LNCAP (cell line): ENCODE results near the gene PIEZO1.

ENCODE experiments used
- TF ChIP-seq, protein P1 (sequence below): fragments of 450-650 bp; IDR thresholded peaks from 2 replicates; pipeline ENCODE4 v1.5.1; 2017; ENCODE audit warnings: mild to moderate bottlenecking

The PIEZO1 gene

DNA sequence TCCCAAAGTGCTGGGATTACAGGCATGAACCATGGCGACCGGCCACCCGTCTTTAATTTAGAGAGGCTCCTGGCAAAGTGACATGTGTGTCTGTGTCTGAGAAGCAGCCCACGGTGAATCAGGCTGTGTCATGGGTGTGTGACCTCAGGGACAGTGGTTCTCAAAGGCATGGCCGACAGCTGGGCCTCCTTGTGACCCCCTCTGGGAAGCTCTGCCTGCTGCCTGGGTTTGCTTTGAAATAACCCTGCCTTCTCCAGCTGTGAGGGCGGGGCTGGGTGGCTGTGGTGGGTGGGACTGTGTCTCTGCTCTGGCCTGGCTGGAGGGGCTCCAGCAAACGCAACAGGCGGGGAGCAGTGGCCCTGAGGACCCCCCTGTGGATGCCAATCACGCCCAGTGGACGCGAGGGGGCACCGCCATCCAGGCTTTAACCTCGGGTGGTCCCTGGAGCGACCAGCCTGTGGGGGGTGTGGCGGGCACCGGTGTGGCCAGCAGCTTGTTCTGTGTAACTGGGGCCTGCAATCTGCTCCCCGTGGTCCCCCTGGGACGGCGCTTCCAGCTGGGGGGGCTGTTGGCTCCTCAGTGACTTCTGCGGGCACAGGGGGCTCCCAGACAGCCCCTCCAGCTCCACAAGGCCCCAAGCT is 35.5 kb upstream of the PIEZO1 start:
- TF ChIP-seq, protein P1, sequence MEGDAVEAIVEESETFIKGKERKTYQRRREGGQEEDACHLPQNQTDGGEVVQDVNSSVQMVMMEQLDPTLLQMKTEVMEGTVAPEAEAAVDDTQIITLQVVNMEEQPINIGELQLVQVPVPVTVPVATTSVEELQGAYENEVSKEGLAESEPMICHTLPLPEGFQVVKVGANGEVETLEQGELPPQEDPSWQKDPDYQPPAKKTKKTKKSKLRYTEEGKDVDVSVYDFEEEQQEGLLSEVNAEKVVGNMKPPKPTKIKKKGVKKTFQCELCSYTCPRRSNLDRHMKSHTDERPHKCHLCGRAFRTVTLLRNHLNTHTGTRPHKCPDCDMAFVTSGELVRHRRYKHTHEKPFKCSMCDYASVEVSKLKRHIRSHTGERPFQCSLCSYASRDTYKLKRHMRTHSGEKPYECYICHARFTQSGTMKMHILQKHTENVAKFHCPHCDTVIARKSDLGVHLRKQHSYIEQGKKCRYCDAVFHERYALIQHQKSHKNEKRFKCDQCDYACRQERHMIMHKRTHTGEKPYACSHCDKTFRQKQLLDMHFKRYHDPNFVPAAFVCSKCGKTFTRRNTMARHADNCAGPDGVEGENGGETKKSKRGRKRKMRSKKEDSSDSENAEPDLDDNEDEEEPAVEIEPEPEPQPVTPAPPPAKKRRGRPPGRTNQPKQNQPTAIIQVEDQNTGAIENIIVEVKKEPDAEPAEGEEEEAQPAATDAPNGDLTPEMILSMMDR: no peak

DNA sequence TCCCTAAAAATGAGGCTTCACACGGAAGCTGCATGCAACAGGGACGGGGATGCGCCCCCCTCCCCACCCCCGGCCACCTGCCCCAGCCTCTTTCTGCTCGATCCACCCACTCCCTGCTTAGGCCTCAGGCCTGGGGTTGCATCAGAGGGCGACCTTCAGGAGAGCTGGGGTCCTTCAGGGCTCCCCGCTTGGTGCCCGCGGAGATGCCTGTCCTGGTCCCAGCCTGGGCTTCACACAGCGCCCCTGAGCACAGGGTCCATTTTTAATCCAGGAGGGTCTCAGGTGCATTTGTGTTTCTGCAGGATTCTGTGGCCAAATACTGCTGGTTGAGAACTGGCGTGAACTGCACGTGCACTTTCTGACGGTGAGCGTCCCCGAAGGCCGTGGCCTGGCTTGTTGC is 34.1 kb upstream of the PIEZO1 start:
- TF ChIP-seq, protein P1: no peak

DNA sequence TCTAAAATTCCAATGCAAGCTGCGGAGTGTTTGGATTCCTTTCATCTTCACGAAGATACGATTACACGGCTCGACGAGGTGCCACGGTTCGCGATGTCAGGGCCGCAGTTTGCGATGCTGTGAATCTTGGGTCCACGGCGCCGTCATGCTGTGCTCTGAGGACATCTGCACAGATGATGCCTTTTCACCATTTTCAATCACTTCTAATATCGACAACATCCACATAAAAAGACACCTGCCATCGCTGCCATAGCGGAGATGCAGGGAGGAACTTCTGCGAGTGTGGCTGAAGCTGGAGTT is 33.5 kb upstream of the PIEZO1 start:
- TF ChIP-seq, protein P1: no peak

DNA sequence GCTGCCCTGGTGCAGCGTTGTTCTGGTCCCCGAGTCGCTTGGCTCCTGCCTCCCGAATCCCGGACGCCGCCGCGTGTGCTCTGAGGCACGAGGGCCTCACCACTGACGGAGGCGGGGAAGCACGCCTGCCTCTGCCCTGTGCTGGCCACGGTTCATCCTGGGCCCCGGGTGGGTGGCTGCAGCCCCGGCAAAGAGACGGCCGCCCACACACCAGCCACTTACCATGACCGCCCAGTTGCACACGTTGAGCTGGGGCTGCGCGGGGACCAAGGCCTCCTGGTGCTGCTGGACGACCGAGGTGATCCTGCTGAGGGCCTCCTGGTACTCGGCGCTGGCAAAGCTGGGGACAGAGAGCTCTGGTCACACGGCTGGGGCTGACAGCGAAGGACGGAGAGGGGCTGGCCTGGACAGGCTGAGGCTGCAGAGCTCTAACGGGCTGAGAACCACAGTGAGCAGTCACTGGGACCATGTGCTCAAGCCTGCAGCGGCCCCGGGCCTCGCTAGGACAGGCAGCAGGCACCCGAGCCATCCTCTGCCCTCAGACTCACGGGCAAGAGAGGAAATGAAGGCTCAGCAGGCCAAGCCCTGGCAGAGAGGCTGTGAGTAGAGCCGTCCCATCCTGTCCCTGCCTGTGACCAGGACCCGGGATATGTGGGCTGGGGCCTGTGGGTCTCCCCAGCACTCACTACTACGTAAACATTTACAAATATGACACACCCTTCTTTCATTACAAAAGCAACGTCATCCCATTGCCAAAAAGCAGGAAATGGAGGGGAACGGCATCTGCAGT is 33.0 kb upstream of the PIEZO1 start:
- TF ChIP-seq, protein P1: no peak

DNA sequence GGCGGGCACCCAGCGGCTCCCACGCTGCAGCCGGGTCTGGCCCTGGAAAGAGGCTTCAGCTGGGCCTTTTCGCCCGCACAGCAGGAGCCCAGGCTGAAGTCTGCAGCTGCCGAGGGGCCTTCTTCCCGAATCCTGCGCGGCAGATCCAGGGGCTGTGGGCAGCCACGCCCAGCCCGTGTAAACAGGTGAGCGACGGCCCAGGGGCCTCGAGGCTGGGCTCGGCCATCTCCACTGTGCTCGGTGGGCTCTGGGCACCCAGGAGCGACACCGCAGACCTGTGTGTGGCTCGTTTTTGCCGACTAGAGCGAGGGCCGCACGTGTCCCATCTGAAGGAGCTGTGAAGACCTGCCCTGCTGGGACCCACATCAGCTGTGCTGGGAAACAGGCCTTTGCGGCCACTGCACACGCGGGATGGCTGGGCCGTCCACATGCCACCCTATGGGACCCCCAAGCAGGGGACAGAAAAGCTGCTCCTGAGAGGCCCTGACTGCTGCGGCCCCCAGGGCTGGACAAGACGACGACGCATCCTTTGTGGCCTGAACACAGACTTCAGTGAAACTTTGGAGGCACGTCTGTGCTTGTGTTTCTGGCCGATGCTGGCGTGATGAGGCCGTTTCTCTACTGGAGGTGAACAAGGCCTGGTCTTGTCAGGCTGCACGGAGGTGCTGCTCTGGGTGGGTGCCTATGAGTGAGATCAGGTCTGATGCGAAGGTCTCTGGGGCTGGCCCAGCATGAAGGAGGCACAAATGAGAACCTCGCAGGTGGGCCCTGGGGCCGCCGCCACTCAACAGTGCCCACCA is 31.9 kb upstream of the PIEZO1 start:
- TF ChIP-seq, protein P1: no peak

DNA sequence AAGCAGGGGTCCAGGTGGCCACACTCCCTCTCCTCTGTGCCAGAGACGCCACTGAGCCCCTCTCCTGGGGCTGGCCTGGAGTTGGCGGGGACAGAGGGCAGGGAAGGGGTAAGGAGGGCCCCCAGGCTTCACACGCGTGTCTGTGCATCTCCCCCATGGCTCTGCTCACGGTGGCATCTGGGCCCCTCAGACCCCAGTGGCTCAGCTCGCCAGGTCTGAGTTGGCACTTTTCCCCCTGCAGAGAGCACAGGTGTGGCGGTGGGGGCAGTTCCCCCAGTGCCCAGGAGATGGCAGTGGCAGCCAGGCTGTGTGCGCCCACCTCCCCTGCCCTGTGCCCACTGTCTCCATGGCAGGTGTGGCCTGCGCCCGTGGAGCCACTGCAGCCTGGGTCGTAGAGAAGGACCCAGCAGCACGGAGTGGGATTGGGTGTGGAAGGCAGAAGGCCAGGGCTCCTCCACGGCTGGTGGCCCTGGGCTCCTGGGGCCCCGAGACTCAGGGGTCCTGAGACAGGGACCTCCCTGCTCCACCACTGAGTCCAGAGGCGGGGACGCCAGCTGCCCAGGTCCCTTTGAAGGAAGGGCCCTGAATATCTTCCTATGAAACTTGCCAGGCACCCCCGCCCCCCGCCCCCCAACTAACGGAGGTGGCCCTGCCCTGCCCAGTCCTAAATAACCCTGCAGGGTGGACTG is 31.0 kb upstream of the PIEZO1 start:
- TF ChIP-seq, protein P1: peak; percentile 85

DNA sequence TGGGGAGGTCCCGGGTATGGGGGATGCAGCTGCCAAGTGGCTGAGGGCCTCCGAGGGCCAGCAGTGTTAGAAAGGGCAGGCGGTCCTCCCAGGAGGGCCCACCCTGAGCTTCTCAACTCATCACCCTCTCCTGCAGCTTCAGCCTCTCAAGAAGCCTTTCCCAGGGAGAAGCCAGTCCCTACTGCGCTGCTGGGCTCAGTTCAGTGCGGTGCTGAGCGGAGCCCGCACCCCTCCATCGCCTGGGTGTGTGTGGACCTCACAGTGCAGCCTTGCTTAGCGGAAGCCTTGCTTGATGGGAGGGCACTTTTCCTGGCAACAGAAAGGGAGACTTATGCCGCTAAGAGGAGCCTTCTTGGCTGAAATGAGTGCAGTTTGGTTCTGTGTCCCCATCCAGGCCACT is 30.2 kb upstream of the PIEZO1 start:
- TF ChIP-seq, protein P1: no peak
